ENCODE measurements around the gene FAM163B. TPM values are rescaled to one million over a fixed set of nuclear protein-coding genes. Genes with fewer than 3 reads are reported as not detected.

The FAM163B gene
- total and polyA plus RNA-seq, 2 experiments from 2014 or later, result 0.60 to 1.3 TPM

DNA sequence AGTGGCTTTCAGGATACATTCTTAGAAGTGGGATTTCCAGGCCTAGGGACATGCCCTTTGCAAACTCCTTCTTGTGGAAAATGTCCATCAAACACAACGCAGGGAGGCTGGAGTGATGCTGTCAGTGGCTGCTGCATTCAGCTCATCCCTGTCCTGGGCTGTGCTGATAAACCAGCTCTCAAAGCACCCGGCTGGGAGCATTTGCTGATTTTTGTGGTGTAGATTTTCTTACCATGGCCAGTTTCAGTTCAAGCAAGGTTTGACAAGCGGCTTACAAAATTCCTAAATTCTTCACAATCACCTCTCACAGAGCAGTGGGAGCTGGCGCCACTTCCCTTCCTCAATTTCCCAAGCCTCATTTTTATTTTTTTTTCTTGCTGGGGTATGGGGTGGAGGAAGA, 28.2 kb downstream of the FAM163B start:
- peaks cover 7% of the 10 kb centered on the region for H3K4me1 ChIP-seq (ENCODE audit: insufficient read depth)
- H3K4me2 ChIP-seq, result no peak overlapping the region
- Mint-ChIP-seq H3K27ac (no peak overlapping the region), H3K4me3 (no peak overlapping the region), H3K36me3 (ENCODE audit: low read depth) (no peaks in the 10 kb centered on the region; the same call in 2 of the 3 replicates), H3K9me3 (no peaks in the 10 kb centered on the region), H3K27me3 (ENCODE audit: insufficient read depth, low read depth, poor library complexity) (peaks cover 18% of the 10 kb centered on the region), H3K4me1 (peaks cover 56% of the 10 kb centered on the region)
- no peaks in the 10 kb centered on the region for H3K79me2 ChIP-seq (replicated peaks; ENCODE audit: insufficient read depth)
- DNase-seq (ENCODE audit: low spot score), result no peak
- H3K27me3 ChIP-seq (ENCODE audit: insufficient read depth), result no peaks in the 10 kb centered on the region
- H4K20me1 ChIP-seq (replicated peaks; ENCODE audit: insufficient read depth), result no peaks in the 10 kb centered on the region
- no peak overlapping the region for H3K27ac ChIP-seq (ENCODE audit: low read depth)
- H3K9me2 ChIP-seq (ENCODE audit: insufficient read depth), result no peaks in the 10 kb centered on the region
- H2AFZ ChIP-seq, result no peak overlapping the region
- H3F3A ChIP-seq (replicated peaks; ENCODE audit: low read depth), result no peaks in the 10 kb centered on the region; the same call in 1 of the 2 replicates
- TF ChIP-seq, protein P1, sequence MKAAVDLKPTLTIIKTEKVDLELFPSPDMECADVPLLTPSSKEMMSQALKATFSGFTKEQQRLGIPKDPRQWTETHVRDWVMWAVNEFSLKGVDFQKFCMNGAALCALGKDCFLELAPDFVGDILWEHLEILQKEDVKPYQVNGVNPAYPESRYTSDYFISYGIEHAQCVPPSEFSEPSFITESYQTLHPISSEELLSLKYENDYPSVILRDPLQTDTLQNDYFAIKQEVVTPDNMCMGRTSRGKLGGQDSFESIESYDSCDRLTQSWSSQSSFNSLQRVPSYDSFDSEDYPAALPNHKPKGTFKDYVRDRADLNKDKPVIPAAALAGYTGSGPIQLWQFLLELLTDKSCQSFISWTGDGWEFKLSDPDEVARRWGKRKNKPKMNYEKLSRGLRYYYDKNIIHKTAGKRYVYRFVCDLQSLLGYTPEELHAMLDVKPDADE (IDR thresholded peaks at IDR 0.05), result no peak
- TF ChIP-seq EZH2 (IDR thresholded peaks at IDR 0.05; ENCODE audit: low read depth, unreplicated experiment) (no peak), CTCF (conservative IDR thresholded peaks at IDR 0.05; ENCODE audit: low read depth in 2 of 2) (no peak), EZH2phosphoT487 (IDR thresholded peaks at IDR 0.05; ENCODE audit: unreplicated experiment) (no peak), JUNB (IDR thresholded peaks at IDR 0.05; ENCODE audit: unreplicated experiment) (no peak), ZNF114 (CRISPR knock-in tag; IDR thresholded peaks at IDR 0.05) (no peak), NANOG (IDR thresholded peaks at IDR 0.05; ENCODE audit: borderline replicate concordance) (no peak)
- TF ChIP-seq, protein P2, sequence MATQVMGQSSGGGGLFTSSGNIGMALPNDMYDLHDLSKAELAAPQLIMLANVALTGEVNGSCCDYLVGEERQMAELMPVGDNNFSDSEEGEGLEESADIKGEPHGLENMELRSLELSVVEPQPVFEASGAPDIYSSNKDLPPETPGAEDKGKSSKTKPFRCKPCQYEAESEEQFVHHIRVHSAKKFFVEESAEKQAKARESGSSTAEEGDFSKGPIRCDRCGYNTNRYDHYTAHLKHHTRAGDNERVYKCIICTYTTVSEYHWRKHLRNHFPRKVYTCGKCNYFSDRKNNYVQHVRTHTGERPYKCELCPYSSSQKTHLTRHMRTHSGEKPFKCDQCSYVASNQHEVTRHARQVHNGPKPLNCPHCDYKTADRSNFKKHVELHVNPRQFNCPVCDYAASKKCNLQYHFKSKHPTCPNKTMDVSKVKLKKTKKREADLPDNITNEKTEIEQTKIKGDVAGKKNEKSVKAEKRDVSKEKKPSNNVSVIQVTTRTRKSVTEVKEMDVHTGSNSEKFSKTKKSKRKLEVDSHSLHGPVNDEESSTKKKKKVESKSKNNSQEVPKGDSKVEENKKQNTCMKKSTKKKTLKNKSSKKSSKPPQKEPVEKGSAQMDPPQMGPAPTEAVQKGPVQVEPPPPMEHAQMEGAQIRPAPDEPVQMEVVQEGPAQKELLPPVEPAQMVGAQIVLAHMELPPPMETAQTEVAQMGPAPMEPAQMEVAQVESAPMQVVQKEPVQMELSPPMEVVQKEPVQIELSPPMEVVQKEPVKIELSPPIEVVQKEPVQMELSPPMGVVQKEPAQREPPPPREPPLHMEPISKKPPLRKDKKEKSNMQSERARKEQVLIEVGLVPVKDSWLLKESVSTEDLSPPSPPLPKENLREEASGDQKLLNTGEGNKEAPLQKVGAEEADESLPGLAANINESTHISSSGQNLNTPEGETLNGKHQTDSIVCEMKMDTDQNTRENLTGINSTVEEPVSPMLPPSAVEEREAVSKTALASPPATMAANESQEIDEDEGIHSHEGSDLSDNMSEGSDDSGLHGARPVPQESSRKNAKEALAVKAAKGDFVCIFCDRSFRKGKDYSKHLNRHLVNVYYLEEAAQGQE (IDR thresholded peaks at IDR 0.05; ENCODE audit: unreplicated experiment), result no peak
- no peaks in the 10 kb centered on the region for H3K36me3 ChIP-seq (ENCODE audit: insufficient read depth)
- no peak for ATAC-seq
- no peak overlapping the region for H3K4me3 ChIP-seq

GRCh38 chr9:133580419-133580738, 28.8 kb downstream of the FAM163B start:
- ATAC-seq (no peak), DNase-seq (ENCODE audit: low spot score) (no peak)
- no peaks in the 10 kb centered on the region for H3K27me3 ChIP-seq (ENCODE audit: insufficient read depth)
- no peak overlapping the region for H2AFZ ChIP-seq
- H3K4me2 ChIP-seq, result no peak overlapping the region
- Mint-ChIP-seq H3K27ac (no peak overlapping the region), H3K4me3 (no peak overlapping the region), H3K27me3 (ENCODE audit: insufficient read depth, low read depth, poor library complexity) (peaks cover 19% of the 10 kb centered on the region), H3K36me3 (ENCODE audit: low read depth) (no peaks in the 10 kb centered on the region; the same call in 2 of the 3 replicates), H3K4me1 (peaks cover 54% of the 10 kb centered on the region), H3K9me3 (no peaks in the 10 kb centered on the region)
- peaks cover 6% of the 10 kb centered on the region for H3K4me1 ChIP-seq (ENCODE audit: insufficient read depth)
- H4K20me1 ChIP-seq (replicated peaks; ENCODE audit: insufficient read depth), result no peaks in the 10 kb centered on the region
- no peak overlapping the region for H3K4me3 ChIP-seq
- no peak overlapping the region for H3K27ac ChIP-seq (ENCODE audit: low read depth)
- no peaks in the 10 kb centered on the region for H3K36me3 ChIP-seq (ENCODE audit: insufficient read depth)
- TF ChIP-seq, protein P1 (IDR thresholded peaks at IDR 0.05), result no peak
- no peak for TF ChIP-seq POLR2AphosphoS5 (IDR thresholded peaks at IDR 0.05; ENCODE audit: low read depth)
- no peaks in the 10 kb centered on the region for H3K9me2 ChIP-seq (ENCODE audit: insufficient read depth)
- H3F3A ChIP-seq (replicated peaks; ENCODE audit: low read depth), result no peaks in the 10 kb centered on the region; the same call in 1 of the 2 replicates
- H3K79me2 ChIP-seq (replicated peaks; ENCODE audit: insufficient read depth), result no peaks in the 10 kb centered on the region
